ENCODE data around the gene HRH2. TPM values are rescaled to one million over a fixed set of nuclear protein-coding genes. Genes with fewer than 3 reads are reported as not detected.

The HRH2 gene
- total and polyA plus RNA-seq, 2 experiments from 2014 or later = not detected

- H3K4me3 ChIP-seq = no peak overlapping the region
- no peak for DNase-seq
- H2AFZ ChIP-seq = no peak overlapping the region
- no peak overlapping the region for H3K4me2 ChIP-seq (ENCODE audit: unreplicated experiment)
- in situ Hi-C loops (cut with MboI) = no loop called here
- no peak overlapping the region for H3K27ac ChIP-seq
- no peaks in the 10 kb centered on the region for H3K79me2 ChIP-seq (ENCODE audit: insufficient read depth)
- no peaks in the 10 kb centered on the region for H3K9me2 ChIP-seq (ENCODE audit: insufficient read depth)
- H3K27me3 ChIP-seq (replicated peaks; ENCODE audit: insufficient read depth) = peaks cover 5% of the 10 kb centered on the region; the same call in 1 of the 2 replicates
- H3K9ac ChIP-seq = no peak overlapping the region
- no peaks in the 10 kb centered on the region for H3K4me1 ChIP-seq (ENCODE audit: insufficient read depth)
- no peak for TF ChIP-seq EZH2 (IDR thresholded peaks at IDR 0.05; ENCODE audit: insufficient read depth, poor library complexity, severe bottlenecking)
- no peak for TF ChIP-seq EZH2phosphoT487 (IDR thresholded peaks at IDR 0.05; ENCODE audit: insufficient read depth, low read depth)
- no peaks in the 10 kb centered on the region for H3F3A ChIP-seq (ENCODE audit: insufficient read depth)
- H3K36me3 ChIP-seq (ENCODE audit: low read depth) = no peaks in the 10 kb centered on the region
- WGBS, 2 experiments (ENCODE audit: low coverage in 1 of 2, low lambda C conversion rate in 2 of 2, missing lambda C conversion rate in 2 of 2) = 4 to 9% methylated on average over 41 of the region's 41 CpGs
- no peaks in the 10 kb centered on the region for H4K20me1 ChIP-seq (ENCODE audit: insufficient read depth)
- H3K9me3 ChIP-seq (ENCODE audit: low read depth) = no peaks in the 10 kb centered on the region
These were observed 651 bp downstream of the HRH2 start for GRCh38 chr5:175658299-175659145.

- no peaks in the 10 kb centered on the region for H3K36me3 ChIP-seq (ENCODE audit: low read depth)
- H3K9me2 ChIP-seq (ENCODE audit: insufficient read depth) = no peaks in the 10 kb centered on the region
- no peak overlapping the region for H3K27ac ChIP-seq
- H3K79me2 ChIP-seq (ENCODE audit: insufficient read depth) = no peaks in the 10 kb centered on the region
- no peak overlapping the region for H3K9ac ChIP-seq
- TF ChIP-seq EZH2 (IDR thresholded peaks at IDR 0.05; ENCODE audit: insufficient read depth, poor library complexity, severe bottlenecking) (no peak), EZH2phosphoT487 (IDR thresholded peaks at IDR 0.05; ENCODE audit: insufficient read depth, low read depth) (no peak)
- no peak overlapping the region for H2AFZ ChIP-seq
- no peaks in the 10 kb centered on the region for H3F3A ChIP-seq (ENCODE audit: insufficient read depth)
- no peak overlapping the region for H3K4me2 ChIP-seq (ENCODE audit: unreplicated experiment)
- H3K27me3 ChIP-seq (replicated peaks; ENCODE audit: insufficient read depth) = peaks cover 5% of the 10 kb centered on the region; the same call in 1 of the 2 replicates
- no peaks in the 10 kb centered on the region for H3K9me3 ChIP-seq (ENCODE audit: low read depth)
- no peak overlapping the region for H3K4me3 ChIP-seq
- in situ Hi-C loops (cut with MboI) = no loop called here
- H3K4me1 ChIP-seq (ENCODE audit: insufficient read depth) = no peaks in the 10 kb centered on the region
- no peak for DNase-seq
- WGBS, 2 experiments (ENCODE audit: low coverage in 1 of 2, low lambda C conversion rate in 2 of 2, missing lambda C conversion rate in 2 of 2) = 47 to 51% methylated on average over 13 of the region's 13 CpGs
- no peaks in the 10 kb centered on the region for H4K20me1 ChIP-seq (ENCODE audit: insufficient read depth)
These were observed 1.8 kb downstream of the HRH2 start for GRCh38 chr5:175659546-175660253.

GRCh38 chr5:175663186-175664184 is 5.6 kb downstream of the HRH2 start:
- WGBS, 2 experiments (ENCODE audit: low coverage in 1 of 2, low lambda C conversion rate in 2 of 2, missing lambda C conversion rate in 2 of 2) = 19 to 21% methylated on average over 16 of the region's 16 CpGs
- TF ChIP-seq EZH2phosphoT487 (IDR thresholded peaks at IDR 0.05; ENCODE audit: insufficient read depth, low read depth) (no peak), EZH2 (IDR thresholded peaks at IDR 0.05; ENCODE audit: insufficient read depth, poor library complexity, severe bottlenecking) (no peak)
- H3K27ac ChIP-seq = no peak overlapping the region
- DNase-seq = no peak
- H3K79me2 ChIP-seq (ENCODE audit: insufficient read depth) = no peaks in the 10 kb centered on the region
- peaks cover 2% of the 10 kb centered on the region; the same call in 1 of the 2 replicates for H3K27me3 ChIP-seq (replicated peaks; ENCODE audit: insufficient read depth)
- no peak overlapping the region for H3K9ac ChIP-seq
- no peaks in the 10 kb centered on the region for H3K9me2 ChIP-seq (ENCODE audit: insufficient read depth)
- H3K36me3 ChIP-seq (ENCODE audit: low read depth) = no peaks in the 10 kb centered on the region
- H3K4me3 ChIP-seq = no peak overlapping the region
- H3K9me3 ChIP-seq (ENCODE audit: low read depth) = no peaks in the 10 kb centered on the region
- in situ Hi-C loops (cut with MboI) = no loop called here
- no peak overlapping the region for H3K4me2 ChIP-seq (ENCODE audit: unreplicated experiment)
- H4K20me1 ChIP-seq (ENCODE audit: insufficient read depth) = no peaks in the 10 kb centered on the region
- no peaks in the 10 kb centered on the region for H3F3A ChIP-seq (ENCODE audit: insufficient read depth)
- no peak overlapping the region for H2AFZ ChIP-seq
- H3K4me1 ChIP-seq (ENCODE audit: insufficient read depth) = no peaks in the 10 kb centered on the region

DNA sequence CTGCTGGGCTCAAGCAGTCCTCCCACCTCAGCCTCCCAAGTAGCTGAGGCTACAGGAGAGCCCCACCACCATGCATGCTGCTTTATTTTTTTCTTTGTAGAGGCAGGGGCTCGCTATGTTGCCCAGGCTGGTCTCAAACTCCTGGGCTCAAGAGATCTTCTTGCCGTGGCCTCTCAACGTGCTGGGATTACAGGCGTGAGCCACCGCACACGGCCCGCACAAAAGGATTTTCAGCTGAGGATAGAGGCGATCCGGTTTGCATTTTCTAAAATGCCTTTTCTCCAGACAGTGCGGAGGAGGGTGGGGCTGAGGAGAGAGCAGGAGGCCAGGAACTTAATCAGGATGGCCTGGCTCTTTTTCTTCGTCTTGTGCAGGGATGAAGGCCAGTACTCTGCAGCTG is 6.9 kb downstream of the HRH2 start:
- H3K4me2 ChIP-seq (ENCODE audit: unreplicated experiment) = no peak overlapping the region
- H3K4me1 ChIP-seq (ENCODE audit: insufficient read depth) = no peaks in the 10 kb centered on the region
- H2AFZ ChIP-seq = no peak overlapping the region
- no peak overlapping the region for H3K27ac ChIP-seq
- no peak for DNase-seq
- WGBS, 2 experiments (ENCODE audit: low coverage in 1 of 2, low lambda C conversion rate in 2 of 2, missing lambda C conversion rate in 2 of 2) = 42 to 47% methylated on average over 11 of the region's 11 CpGs
- in situ Hi-C loops (cut with MboI) = no loop called here
- H3K79me2 ChIP-seq (ENCODE audit: insufficient read depth) = no peaks in the 10 kb centered on the region
- no peaks in the 10 kb centered on the region for H3K9me2 ChIP-seq (ENCODE audit: insufficient read depth)
- H4K20me1 ChIP-seq (ENCODE audit: insufficient read depth) = no peaks in the 10 kb centered on the region
- H3K36me3 ChIP-seq (ENCODE audit: low read depth) = no peaks in the 10 kb centered on the region
- no peaks in the 10 kb centered on the region for H3F3A ChIP-seq (ENCODE audit: insufficient read depth)
- H3K9me3 ChIP-seq (ENCODE audit: low read depth) = no peaks in the 10 kb centered on the region
- H3K9ac ChIP-seq = no peak overlapping the region
- no peak for TF ChIP-seq EZH2phosphoT487 (IDR thresholded peaks at IDR 0.05; ENCODE audit: insufficient read depth, low read depth)
- TF ChIP-seq EZH2 (IDR thresholded peaks at IDR 0.05; ENCODE audit: insufficient read depth, poor library complexity, severe bottlenecking) = no peak
- H3K27me3 ChIP-seq (replicated peaks; ENCODE audit: insufficient read depth) = no peaks in the 10 kb centered on the region
- H3K4me3 ChIP-seq = no peak overlapping the region
